ENCODE data around the gene TMED6.
A peak's percentile ranks its signal among the peaks of the same experiment; 100 is the strongest.

The TMED6 gene
- total RNA-seq, result 0 to 0.19 (median 0.17) reads per million in 3 donors

DNA sequence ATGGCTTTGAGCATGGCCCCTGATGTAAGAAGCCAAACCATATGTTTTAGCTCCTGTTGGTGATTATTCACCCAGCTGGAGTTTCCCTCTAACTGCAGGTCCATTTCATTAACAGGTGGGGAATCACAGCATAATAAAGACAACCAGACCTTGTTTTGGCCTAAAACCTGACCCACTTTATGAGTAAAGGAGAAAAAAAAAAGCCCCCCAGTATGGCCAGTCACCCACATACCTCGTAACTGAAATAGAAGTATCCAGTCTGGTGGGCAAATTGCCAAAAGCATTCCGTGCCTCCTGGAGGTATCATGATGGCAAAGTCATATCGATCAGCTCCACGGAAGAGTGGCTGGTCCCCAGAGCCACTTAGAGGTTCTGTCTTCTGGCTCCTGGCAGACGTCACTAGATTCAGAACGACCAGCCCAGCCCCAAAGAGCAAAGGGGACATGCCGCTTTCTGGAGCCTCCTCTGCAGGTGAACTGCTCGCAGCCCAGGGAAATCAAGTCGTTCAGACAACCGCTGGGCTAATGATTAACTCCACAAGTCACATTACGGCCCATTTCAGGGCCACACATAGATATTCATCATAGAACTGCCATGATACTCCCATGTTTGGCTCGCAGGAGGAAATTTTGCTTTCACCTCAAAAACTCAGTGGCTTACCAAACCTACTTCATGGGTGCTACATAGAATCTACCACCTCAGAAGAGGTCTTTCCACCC, at the start of gene TMED6:
TSS of gene TMED6 (minus strand) at position 478 of the 719 bp plus-strand sequence. CDS start at position 445, 33 bp downstream.
- Histone ChIP-seq H3K36me3 (ENCODE audit: control insufficient read depth, insufficient read depth, low read length) (peaks cover 25% of the 10 kb centered on the region), H3K4me3 (ENCODE audit: insufficient read depth, low read depth, low read length, poor library complexity, severe bottlenecking) (no peak within 1 kb of the TSS), H3K27me3 (replicated peaks; ENCODE audit: control insufficient read depth, insufficient read depth, low read length, poor library complexity, severe bottlenecking) (no peaks in the 10 kb centered on the region), H3K9me3 (ENCODE audit: control insufficient read depth, low read length) (no peaks in the 10 kb centered on the region), H3K27ac (ENCODE audit: insufficient read depth, low read length, poor library complexity, severe bottlenecking) (no peak within 1 kb of the TSS), H3K4me1 (ENCODE audit: control insufficient read depth, insufficient read depth, low read length, poor library complexity, severe bottlenecking) (no peaks in the 10 kb centered on the region)
- DNase-seq, result no peak

DNA sequence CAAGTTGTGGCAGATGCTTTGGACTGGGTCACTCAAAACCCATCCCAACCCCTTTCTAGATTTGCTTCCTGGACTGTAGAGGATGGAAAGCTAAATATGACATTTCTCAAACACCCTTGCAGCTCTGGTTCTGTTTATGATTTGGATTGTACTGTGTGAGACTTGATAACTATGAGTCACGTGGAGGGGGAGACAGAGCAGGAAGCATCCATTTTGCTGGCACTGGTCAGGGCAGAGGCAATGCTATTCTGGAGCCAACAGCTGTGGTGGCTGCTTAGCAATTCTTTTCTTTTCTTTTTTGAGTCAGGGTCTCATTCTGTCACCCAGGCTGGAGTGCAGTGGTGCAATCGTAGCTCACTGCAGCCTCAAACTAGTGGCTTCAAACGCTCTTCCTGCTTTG, 47.8 kb upstream of the TMED6 start:
- Histone ChIP-seq H3K27me3 (replicated peaks; ENCODE audit: control insufficient read depth, insufficient read depth, low read length, poor library complexity, severe bottlenecking) (no peaks in the 10 kb centered on the region), H3K9me3 (ENCODE audit: control insufficient read depth, low read length) (no peaks in the 10 kb centered on the region), H3K4me3 (ENCODE audit: insufficient read depth, low read depth, low read length, poor library complexity, severe bottlenecking) (no peak overlapping the region), H3K27ac (ENCODE audit: insufficient read depth, low read length, poor library complexity, severe bottlenecking) (no peak overlapping the region), H3K36me3 (ENCODE audit: control insufficient read depth, insufficient read depth, low read length) (no peaks in the 10 kb centered on the region), H3K4me1 (ENCODE audit: control insufficient read depth, insufficient read depth, low read length, poor library complexity, severe bottlenecking) (peaks cover 3% of the 10 kb centered on the region)
- no peak for DNase-seq

DNA sequence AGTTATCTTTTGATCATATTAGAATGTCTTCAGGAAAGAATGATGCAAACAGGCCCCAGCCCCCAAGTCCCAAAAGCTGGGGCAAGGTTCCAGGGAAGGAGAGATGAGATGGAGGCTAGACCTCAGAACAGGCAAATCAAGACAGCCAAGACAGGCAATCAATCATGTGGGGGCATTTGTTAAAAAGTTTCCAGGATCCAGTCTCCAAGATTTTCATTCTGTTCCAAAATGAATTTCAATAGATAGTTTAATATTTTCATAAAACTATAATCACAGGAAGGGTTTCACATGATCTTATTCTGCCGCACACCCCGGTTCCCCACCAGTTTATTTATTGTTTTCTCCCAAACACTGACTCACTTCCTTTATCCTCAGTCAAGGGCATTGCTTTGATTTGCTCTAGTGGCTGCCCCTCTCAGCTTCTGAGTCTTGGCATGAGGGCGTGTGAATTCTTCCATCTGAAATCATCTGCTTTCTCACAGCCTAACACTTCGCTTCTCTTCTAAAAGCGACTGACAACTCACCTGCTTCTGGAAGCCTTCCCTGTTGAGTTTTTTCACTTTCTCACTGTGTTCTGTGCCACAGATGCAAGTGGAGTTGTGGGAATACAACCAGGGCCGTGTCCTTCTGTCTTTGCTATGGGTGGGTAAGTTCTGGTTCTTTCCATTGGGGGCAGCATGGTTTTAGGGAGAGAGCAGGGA, 46.4 kb upstream of the TMED6 start:
- Histone ChIP-seq H3K4me3 (ENCODE audit: insufficient read depth, low read depth, low read length, poor library complexity, severe bottlenecking) (no peak overlapping the region), H3K27me3 (replicated peaks; ENCODE audit: control insufficient read depth, insufficient read depth, low read length, poor library complexity, severe bottlenecking) (no peaks in the 10 kb centered on the region), H3K4me1 (ENCODE audit: control insufficient read depth, insufficient read depth, low read length, poor library complexity, severe bottlenecking) (peaks cover 3% of the 10 kb centered on the region), H3K9me3 (ENCODE audit: control insufficient read depth, low read length) (no peaks in the 10 kb centered on the region), H3K36me3 (ENCODE audit: control insufficient read depth, insufficient read depth, low read length) (no peaks in the 10 kb centered on the region), H3K27ac (ENCODE audit: insufficient read depth, low read length, poor library complexity, severe bottlenecking) (no peak overlapping the region)
- DNase-seq, result no peak

DNA sequence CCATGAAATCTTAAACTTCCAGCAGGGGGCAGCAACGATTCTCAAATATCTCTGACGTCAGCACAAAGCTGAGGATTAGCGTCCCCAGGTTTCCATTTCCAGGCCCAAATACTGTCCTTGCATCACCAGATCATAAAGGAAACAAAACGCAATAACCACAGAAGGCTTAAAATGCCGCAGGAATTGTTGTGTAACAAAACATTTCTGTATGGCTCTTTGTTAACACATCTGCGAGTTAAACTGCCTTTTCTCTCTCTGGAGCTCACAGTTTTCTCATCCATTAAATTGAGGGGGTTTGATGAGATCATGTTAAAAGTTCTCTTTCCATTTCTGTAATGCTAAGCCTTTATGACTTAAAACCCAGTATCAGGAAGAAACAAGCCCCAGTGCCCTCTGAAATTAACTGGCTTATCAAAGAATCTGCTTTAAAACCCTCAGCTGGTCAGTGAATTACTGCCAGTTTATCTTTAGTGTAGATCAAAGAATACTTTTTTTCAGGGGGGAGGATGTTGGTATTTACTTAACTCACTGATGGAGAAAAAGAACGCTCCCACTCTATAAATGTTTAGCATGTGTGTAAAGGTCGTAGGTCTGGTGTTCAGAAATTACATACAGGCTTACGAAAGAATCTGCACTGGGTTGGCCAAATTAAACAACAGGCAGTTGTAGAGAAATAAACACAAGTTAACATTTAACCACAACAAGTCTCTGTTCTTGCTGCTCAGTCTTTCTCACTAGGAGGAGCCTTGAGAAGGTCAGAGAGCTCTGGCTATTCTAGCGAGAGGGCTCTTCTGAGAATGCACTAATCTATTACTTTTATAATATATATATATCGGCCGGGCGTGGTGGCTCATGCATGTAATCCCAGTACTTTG, 44.8 kb upstream of the TMED6 start:
- Histone ChIP-seq H3K27me3 (replicated peaks; ENCODE audit: control insufficient read depth, insufficient read depth, low read length, poor library complexity, severe bottlenecking) (no peaks in the 10 kb centered on the region), H3K36me3 (ENCODE audit: control insufficient read depth, insufficient read depth, low read length) (no peaks in the 10 kb centered on the region), H3K4me3 (ENCODE audit: insufficient read depth, low read depth, low read length, poor library complexity, severe bottlenecking) (no peak overlapping the region), H3K4me1 (ENCODE audit: control insufficient read depth, insufficient read depth, low read length, poor library complexity, severe bottlenecking) (peaks cover 3% of the 10 kb centered on the region), H3K27ac (ENCODE audit: insufficient read depth, low read length, poor library complexity, severe bottlenecking) (peak overlapping the region; percentile 18), H3K9me3 (ENCODE audit: control insufficient read depth, low read length) (no peaks in the 10 kb centered on the region)
- DNase-seq, result peak; percentile 31 to 62 (median 41)

DNA sequence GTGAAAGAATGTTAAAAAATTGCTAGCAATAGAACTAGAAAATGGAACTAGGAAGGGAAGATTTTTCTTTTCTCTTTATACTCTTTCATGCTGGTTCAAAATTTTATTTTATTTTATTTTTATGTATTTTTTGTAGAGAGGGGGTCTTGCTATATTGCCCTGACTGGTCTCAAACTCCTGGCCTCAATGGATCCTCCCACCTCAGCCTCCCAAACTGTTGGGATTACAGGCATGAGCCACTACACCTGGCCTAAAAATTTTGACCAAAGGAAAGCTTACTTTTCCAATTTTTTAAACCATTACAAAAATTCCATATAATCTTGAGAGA, 44.2 kb upstream of the TMED6 start:
- H3K27ac ChIP-seq (ENCODE audit: insufficient read depth, low read length, poor library complexity, severe bottlenecking), result no peak overlapping the region

DNA sequence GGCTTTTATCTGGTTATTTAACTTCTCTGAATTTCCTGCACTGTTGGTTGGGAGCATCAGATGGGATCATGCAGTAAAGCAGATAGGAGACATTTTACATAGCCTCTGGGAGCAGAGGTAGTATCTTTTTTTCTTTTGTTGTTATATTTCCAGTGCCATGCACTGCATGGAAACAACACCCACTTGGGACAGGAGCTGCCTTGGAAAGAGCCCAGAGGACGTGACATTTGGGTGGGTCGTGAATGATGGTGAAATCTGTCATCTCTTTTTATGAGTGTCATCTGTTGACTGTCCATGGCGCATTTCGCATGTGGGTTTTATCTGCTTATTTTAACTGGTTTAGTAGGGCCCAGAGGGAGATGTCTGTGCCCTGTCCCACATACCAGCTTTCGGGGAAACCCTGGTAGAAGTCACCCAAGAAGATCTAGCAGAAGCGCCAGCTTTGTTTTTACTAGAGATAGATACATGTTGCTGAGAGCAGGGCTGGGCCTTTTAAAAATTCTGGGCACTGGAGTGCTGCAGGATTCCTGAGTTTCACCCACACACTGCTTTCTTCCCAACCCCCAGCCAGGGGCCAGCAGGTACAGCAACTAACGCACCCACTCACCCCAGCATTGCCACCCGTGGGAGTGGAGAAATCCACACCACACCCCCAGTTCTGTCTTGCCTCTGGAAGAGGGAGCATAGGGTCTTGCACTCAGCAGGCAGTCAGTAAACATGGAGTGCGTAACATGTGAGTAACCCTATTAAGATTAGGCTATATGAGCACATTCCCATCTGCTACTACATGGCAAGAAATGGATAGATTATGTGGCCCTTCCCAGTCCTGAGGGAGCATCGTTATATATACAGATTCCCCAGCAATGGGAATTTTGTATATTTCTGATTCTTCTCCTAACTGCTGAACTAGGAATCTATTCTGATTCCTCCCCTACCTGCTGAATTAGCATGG, 42.6 kb upstream of the TMED6 start:
- DNase-seq, result no peak
- Histone ChIP-seq H3K4me1 (ENCODE audit: control insufficient read depth, insufficient read depth, low read length, poor library complexity, severe bottlenecking) (peaks cover 3% of the 10 kb centered on the region), H3K9me3 (ENCODE audit: control insufficient read depth, low read length) (no peaks in the 10 kb centered on the region), H3K27ac (ENCODE audit: insufficient read depth, low read length, poor library complexity, severe bottlenecking) (no peak overlapping the region), H3K4me3 (ENCODE audit: insufficient read depth, low read depth, low read length, poor library complexity, severe bottlenecking) (no peak overlapping the region), H3K27me3 (replicated peaks; ENCODE audit: control insufficient read depth, insufficient read depth, low read length, poor library complexity, severe bottlenecking) (no peaks in the 10 kb centered on the region), H3K36me3 (ENCODE audit: control insufficient read depth, insufficient read depth, low read length) (no peaks in the 10 kb centered on the region)

More for the DNA sequence above, 44.2 kb upstream of the TMED6 start:
- no peaks in the 10 kb centered on the region for H3K36me3 ChIP-seq (ENCODE audit: control insufficient read depth, insufficient read depth, low read length)
- no peak for DNase-seq
- H3K4me1 ChIP-seq (ENCODE audit: control insufficient read depth, insufficient read depth, low read length, poor library complexity, severe bottlenecking), result peaks cover 3% of the 10 kb centered on the region
- no peak overlapping the region for H3K4me3 ChIP-seq (ENCODE audit: insufficient read depth, low read depth, low read length, poor library complexity, severe bottlenecking)
- no peaks in the 10 kb centered on the region for H3K27me3 ChIP-seq (replicated peaks; ENCODE audit: control insufficient read depth, insufficient read depth, low read length, poor library complexity, severe bottlenecking)
- no peaks in the 10 kb centered on the region for H3K9me3 ChIP-seq (ENCODE audit: control insufficient read depth, low read length)

DNA sequence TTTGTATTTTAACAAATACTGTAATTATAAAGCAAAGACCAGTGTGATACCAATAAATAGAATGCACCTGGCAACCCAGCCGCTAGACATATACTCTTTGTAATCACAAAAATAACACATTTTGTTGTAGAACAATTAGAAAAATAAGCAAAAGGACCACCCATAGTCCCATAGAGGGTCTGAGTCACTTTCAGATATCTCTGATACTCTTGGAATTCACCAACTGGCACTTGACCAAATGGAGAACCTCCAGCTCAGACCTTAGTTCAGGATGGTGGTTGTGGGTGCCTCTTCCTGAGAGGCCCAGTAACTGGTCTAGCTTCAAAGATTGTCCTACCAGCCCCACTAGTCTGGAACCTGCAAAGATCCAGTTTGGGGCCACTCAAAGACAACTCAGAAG, 35.0 kb upstream of the TMED6 start:
- H3K9me3 ChIP-seq (ENCODE audit: control insufficient read depth, low read length), result no peaks in the 10 kb centered on the region
- H3K36me3 ChIP-seq (ENCODE audit: control insufficient read depth, insufficient read depth, low read length), result peaks cover 21% of the 10 kb centered on the region
- no peaks in the 10 kb centered on the region for H3K27me3 ChIP-seq (replicated peaks; ENCODE audit: control insufficient read depth, insufficient read depth, low read length, poor library complexity, severe bottlenecking)
- H3K27ac ChIP-seq (ENCODE audit: insufficient read depth, low read length, poor library complexity, severe bottlenecking), result no peak overlapping the region
- H3K4me3 ChIP-seq (ENCODE audit: insufficient read depth, low read depth, low read length, poor library complexity, severe bottlenecking), result no peak overlapping the region
- DNase-seq, result no peak
- peaks cover 7% of the 10 kb centered on the region for H3K4me1 ChIP-seq (ENCODE audit: control insufficient read depth, insufficient read depth, low read length, poor library complexity, severe bottlenecking)

DNA sequence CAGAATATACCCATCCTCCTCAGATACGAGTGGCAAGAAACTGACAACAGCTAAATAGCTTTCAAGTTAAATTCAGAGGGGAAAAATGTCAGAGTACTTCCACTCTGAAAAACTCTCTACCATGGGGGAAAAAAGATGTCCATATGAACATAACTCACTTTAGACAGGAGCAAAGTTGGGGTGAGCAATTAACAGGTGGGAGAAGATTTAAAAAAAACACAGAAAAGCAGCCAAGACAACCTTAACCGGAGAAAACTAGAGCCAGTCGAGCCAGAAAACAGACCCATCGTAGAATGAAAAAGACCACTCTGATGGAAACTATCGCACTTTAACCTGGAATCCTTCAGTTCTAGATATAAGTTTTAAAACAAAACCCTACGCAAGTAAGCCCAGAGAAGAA, 33.4 kb upstream of the TMED6 start:
- Histone ChIP-seq H3K36me3 (ENCODE audit: control insufficient read depth, insufficient read depth, low read length) (peaks cover 25% of the 10 kb centered on the region), H3K27me3 (replicated peaks; ENCODE audit: control insufficient read depth, insufficient read depth, low read length, poor library complexity, severe bottlenecking) (no peaks in the 10 kb centered on the region), H3K4me3 (ENCODE audit: insufficient read depth, low read depth, low read length, poor library complexity, severe bottlenecking) (peak overlapping the region; percentile 71), H3K27ac (ENCODE audit: insufficient read depth, low read length, poor library complexity, severe bottlenecking) (peak overlapping the region; percentile 82), H3K4me1 (ENCODE audit: control insufficient read depth, insufficient read depth, low read length, poor library complexity, severe bottlenecking) (peaks cover 7% of the 10 kb centered on the region), H3K9me3 (ENCODE audit: control insufficient read depth, low read length) (no peaks in the 10 kb centered on the region)
- no peak for DNase-seq

DNA sequence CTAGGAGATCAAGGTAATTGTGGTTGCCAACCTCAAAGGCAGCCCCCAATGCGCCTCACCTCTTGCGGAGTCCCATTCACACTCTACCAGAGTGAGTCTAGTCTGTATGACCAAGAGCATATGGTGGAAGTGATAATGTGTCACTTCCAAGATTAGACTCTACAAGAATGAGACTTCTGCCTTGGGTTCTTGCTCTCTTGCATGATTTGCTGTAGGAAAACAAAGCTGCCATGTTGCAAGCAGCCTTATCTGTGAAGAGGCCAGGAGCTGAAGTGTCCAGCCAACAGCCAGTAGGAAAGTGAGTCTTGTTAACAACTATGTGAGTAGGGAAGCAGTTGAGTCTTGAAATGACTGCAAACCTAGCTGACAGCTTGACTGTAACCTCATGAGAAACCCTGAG, 30.8 kb upstream of the TMED6 start:
- H3K4me1 ChIP-seq (ENCODE audit: control insufficient read depth, insufficient read depth, low read length, poor library complexity, severe bottlenecking), result peaks cover 7% of the 10 kb centered on the region
- peaks cover 46% of the 10 kb centered on the region for H3K36me3 ChIP-seq (ENCODE audit: control insufficient read depth, insufficient read depth, low read length)
- H3K4me3 ChIP-seq (ENCODE audit: insufficient read depth, low read depth, low read length, poor library complexity, severe bottlenecking), result no peak overlapping the region
- H3K27ac ChIP-seq (ENCODE audit: insufficient read depth, low read length, poor library complexity, severe bottlenecking), result no peak overlapping the region
- no peak for DNase-seq
- no peaks in the 10 kb centered on the region for H3K9me3 ChIP-seq (ENCODE audit: control insufficient read depth, low read length)
- H3K27me3 ChIP-seq (replicated peaks; ENCODE audit: control insufficient read depth, insufficient read depth, low read length, poor library complexity, severe bottlenecking), result no peaks in the 10 kb centered on the region
